HuH-7 (cell line): ENCODE results near the gene BRCA2.

ENCODE experiments used
- DNase-seq: peaks from one replicate; pipeline ENCODE4 v3.0.0; 2011; ENCODE audit warnings: low spot score

BRCA2 gene

GRCh38 chr13:32385410-32385809 lies 70.1 kb downstream of the BRCA2 start:
- DNase-seq = no peak

GRCh38 chr13:32390048-32390447 lies 74.7 kb downstream of the BRCA2 start:
- DNase-seq = no peak

DNA sequence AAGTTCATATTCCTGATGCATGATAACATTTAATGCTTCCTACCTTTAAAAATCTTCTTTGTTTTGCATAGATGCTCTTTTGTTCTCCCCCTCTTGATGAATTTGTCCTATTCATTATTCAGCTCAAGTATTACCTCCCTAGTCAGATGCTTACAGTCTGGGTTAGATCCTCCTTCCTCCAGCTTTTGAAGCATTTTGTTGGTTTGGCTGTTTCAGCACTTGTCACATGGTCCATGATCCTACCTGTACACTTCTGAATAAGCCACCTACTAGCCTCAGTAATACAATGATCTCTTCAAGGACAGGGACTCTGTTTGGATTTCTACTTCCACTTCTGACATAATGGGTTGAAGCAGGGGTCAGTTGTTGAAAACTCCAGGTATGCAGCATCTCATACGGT lies 75.2 kb downstream of the BRCA2 start:
- no peak for DNase-seq

DNA sequence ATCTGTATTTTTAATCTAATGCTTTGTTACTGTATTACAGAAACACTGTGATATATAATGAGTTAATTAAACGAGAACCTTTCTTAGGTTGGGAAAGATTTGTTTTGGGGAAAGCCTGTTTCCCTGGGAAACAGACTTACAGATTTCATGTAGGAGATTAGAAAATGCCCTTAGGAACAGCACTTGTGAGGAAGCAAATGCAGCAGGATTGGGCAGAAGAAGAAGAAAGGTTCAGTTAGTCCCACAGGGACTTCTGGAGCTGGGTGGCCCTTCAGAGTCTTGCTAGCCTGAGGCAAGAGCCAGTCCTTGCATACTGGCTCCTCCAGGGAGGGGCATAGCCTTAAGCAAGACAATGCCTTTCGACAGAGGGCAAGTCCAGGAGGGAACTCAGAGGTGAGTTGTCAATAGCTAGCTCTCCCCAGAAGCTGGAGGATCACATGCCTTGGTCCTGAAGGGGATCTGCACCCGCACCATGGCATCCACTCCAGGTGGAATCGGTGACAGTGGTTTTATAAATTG lies 75.9 kb downstream of the BRCA2 start:
- no peak for DNase-seq

DNA sequence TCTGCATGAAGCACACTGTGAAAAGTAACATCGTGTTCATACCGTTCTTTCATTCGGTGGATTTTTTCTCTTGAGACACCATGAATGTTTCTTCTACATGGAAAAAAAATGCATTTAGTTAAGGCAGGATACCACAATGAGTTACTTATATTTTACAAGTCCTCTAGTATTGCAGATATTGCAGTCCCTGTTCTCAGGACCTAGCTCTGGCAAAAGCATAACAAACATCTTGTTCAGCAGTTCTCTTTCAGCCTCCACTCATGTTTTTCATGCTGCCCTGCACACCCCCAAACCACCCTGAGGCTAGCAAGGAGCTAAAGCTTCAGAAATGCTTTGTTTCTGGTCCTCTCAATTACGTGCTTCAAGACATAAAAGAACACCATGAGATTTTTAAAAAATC lies 87.8 kb downstream of the BRCA2 start:
- no peak for DNase-seq

- DNase-seq = no peak
Observed at GRCh38 chr13:32407854-32408253, 92.5 kb downstream of the BRCA2 start.

DNA sequence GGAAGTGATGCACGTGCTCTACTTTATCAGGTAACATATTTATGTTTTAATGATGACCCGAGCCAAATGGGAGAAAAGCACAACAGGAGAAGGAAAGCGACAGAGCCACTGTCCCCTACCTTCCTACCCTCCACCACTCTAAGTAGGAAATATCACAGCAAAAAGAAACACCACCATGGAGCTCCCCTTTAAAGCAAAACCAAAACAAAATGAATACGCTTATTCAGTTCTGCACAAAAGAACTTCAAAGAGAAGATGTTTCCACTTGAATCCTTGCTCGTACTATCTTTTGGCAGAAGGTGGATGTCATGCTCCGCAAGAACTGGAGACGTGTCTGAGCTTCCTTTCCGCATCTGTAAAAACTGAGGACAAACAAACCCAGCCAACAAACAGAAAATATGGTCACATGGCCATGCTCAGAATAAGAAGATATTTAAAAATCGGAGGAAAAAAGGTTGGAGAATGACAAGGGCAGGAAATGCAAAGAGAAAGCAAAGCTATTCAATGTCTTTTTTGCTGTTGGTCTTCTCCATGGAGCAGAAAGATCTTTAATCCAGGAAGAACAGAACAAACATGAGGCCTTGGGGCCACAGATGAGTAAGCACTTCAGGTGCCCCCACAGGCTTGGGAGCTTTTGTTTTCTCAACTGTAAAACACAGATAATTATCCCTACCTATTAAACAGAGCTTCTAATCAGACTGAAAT lies 93.1 kb downstream of the BRCA2 start:
- DNase-seq = no peak

DNA sequence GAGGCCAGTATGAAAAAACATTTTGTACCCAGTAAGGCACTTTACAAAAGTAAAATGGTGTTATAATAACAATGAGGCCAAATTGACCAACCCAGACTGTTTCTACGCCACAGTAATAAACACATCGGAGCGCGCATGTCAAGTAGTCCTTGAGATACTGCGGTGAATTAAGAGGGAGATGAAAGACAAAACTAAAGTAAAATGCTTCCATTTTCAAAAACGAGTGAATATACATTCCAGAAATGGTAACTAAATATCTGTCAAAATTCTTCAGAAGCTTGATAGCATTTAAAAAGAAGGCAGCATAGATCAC lies 93.6 kb downstream of the BRCA2 start:
- DNase-seq = no peak

DNA sequence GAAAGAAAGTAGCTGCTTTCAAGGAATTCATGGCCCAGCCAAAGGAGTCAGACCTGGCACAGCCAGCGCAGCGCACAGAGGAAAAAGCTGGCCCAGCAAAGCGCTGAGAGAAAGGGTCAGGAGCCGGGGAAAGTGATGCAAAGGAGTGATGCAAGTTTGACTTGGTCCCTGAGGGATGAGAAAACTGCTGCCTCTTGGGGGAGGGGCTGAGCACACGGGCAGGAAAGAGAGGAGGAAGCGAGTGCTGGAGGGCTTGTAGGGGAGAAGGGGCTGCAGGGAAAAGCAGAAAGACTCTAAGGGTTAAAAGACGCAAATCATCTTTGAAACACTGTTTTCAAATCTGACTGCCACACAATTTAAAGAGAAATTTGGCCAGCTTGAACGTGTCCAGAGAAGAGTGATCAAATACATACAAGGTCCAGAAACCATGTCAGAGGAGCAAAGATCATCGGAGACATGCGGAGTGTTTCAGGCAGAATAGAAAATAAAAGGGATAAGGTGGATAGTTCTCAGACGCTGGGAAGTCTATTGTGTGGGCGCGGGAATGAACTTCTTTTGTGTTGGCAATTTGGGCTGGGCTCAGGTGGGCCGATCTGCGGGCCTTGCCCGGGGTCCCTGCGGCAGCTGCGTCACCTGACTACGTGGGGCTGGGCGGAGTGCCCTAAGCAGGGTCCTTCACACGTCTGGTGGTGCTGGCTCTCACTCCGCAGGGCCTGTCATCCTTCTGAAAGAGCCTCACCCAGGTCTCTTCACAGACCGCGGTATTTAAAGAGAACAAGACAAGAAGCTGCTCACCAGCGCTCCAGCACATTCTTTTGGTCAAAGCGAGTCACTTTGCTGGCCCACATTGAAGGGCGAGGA lies 94.5 kb downstream of the BRCA2 start:
- DNase-seq = no peak

DNA sequence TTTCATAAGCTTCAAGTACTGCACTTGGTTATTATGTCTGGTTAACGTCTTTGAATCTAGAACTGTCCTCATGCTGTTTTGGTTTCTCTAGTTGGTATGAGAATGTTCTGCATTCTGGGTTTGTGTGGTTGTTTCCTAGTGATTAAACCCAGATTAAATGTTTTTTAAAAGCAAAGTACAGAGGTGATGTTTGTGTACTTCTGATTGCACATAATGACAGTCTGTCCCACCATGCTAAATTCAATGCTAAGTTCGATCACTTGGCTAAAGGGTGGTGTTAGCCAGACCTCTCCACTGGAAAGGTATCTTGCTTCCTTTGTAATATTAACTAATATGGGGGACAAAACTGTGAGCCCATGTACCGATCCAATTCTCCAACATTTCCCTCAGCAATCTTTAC lies 98.0 kb downstream of the BRCA2 start:
- no peak for DNase-seq

GRCh38 chr13:32414580-32414979 lies 99.3 kb downstream of the BRCA2 start:
- DNase-seq = no peak

DNA sequence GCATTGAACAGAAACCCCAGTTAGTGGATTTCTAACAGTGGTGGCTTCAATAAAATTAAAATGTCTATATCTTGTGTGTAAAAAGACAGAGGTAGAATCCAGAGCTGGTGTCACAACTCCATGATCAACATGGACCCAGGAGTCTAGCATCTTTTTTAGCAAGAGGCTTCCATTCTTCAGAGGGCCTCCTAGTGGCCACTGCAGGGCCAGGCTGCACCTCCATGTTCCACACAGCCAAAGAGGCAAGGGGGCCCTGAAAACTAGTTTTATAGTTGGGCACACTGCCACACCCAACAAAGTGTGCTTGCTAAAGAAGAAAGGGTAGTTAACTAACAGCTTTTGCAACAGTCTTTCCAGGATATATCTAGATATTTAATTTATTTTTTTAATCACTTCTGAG lies 99.7 kb downstream of the BRCA2 start:
- DNase-seq = peak; percentile 32

DNA sequence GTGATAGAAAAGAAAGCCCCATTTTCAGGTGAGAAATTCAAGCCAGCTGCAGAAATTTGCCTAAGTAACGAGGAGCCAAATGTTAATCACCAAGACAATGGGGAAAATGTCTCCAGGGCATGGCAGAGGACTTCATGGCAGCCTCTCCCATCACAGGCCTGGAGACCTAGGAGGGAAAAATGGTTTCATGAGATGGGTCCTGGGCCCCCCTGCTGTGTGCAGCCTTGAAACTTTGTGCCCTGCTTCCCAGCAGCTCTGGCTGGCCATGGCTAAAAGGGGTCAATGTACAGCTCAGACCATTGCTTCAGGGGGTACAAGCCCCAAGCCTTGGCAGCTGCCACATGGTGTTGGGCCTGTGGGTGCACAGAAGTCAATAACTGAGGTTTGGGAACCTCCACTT lies 102.7 kb downstream of the BRCA2 start:
- no peak for DNase-seq

- DNase-seq = no peak
Observed at GRCh38 chr13:32419862-32420261, 104.6 kb downstream of the BRCA2 start.

- DNase-seq = no peak
Observed at GRCh38 chr13:32423592-32423991, 108.3 kb downstream of the BRCA2 start.

GRCh38 chr13:32425158-32425557 lies 109.8 kb downstream of the BRCA2 start:
- no peak for DNase-seq

GRCh38 chr13:32426191-32426989 lies 111.1 kb downstream of the BRCA2 start:
- no peak for DNase-seq

DNA sequence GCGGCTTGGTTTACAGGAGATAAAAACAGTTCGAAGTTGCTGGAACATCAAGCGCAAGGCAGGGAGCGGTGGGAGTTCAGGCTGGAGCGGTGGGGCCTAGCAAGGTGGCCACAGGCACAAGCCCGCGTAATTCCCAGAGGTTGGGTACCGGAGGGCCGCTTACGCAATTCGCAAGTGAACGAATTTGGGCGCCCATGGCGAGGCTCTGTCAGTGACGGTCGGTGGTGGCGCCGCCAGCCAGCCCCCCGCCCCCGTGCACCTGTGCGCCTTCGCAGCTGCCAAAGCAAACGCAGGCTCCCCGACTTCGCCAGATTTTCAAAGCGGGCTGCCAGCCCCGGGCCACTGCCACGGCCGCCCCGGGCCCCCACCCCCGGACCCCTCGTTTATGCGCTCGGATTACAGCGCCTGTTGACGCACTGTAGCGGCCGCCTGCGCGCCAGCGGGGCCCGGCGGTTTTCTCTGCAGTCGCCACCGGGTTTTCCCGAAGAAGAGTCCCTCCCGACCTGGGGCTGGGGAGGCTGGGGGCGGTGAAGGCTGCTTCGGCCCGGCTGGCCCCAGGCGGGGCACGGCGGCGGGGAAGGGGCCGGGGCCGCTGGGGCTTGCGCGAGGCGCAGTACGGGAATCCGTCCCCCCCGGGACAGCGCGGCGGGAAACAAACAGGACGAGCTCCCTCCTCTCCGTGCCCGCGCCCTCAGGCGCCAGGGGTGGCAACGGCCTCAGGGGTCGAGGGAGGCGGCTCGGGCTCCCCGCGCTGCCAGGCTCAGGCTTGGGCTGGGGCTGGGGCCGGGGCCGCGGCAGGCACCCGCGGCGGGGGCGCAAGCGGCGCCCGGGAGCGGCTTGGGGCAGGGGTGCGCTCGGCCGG lies 111.9 kb downstream of the BRCA2 start:
- DNase-seq = peak; percentile 22

DNA sequence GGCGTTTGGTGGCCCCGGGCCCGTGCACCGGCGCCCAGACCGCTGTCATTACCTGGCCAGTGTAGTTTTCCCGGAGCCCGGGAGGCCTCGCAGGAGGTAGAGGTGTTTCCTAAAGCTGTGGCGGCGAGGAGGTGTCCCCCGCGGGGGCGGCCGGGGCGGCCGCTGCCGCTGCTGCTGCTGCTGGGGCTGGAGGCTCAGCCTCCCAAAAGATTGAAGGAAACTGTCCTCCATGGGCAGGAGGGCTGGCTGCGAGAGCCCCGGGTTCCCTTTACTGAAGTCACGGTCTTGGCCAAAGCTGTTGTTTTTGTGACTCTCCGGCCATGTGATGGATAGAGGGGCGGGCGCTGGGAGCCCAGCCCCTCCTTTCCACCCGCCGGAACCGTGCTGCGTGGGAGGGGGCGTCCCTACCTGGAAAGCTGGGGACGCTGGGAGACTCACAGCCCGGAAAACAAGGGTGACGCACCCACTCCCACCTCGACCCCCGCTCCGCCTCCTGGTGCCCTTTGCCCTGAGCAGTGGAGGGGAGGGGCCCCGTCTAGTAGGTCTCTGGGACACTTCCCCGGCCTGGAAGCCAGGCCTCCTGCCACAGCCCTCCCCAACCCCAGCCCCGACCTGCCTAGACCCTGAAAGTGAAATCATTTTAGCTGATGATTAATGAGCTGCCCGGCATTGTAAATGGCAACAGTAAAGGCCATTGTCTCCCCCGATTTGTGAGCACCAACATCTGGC lies 112.7 kb downstream of the BRCA2 start, which contains the start of gene N4BP2L1:
Gene N4BP2L1 (minus strand): TSS at position 279 of the 729 bp plus-strand sequence. CDS start 48 bp downstream, at position 231.
- DNase-seq = peak; percentile 72

- DNase-seq = no peak
Observed at GRCh38 chr13:32428581-32429432, 113.5 kb downstream of the BRCA2 start.
